SH-SY5Y (cell line): ENCODE results near the gene UNC5C.

Source experiments
- GATA2 ChIP-seq: IDR thresholded peaks from 2 replicates; pipeline ENCODE4 v1.6.1; 2011; ENCODE audit warnings: mild to moderate bottlenecking, low read depth, low read length
- GATA3 ChIP-seq: IDR thresholded peaks from 2 replicates; pipeline ENCODE4 v1.6.1; 2011; ENCODE audit warnings: low read depth, mild to moderate bottlenecking, low read length, moderate library complexity

GRCh38 chr4:95215043-95215442, 333.7 kb downstream of the UNC5C start:
- TF ChIP-seq GATA2 (no peak), GATA3 (no peak)
